Amygdala (tissue), 56 donors: ENCODE results near the gene AANAT.

Experiments
- DNase-seq, 56 donors: peaks; one replicate each; lab custom pipeline; 2025; lab: John Stamatoyannopoulos, UW

AANAT gene

GRCh38 chr17:76441686-76442340 lies 25.6 kb upstream of the AANAT start:
- DNase-seq, result no peak

- DNase-seq, result no peak
Measured at GRCh38 chr17:76442341-76443338, 24.8 kb upstream of the AANAT start.

GRCh38 chr17:76444518-76445311 lies 22.7 kb upstream of the AANAT start:
- no peak for DNase-seq

GRCh38 chr17:76445697-76446448 lies 21.5 kb upstream of the AANAT start:
- no peak for DNase-seq

GRCh38 chr17:76446449-76447231 lies 20.8 kb upstream of the AANAT start:
- no peak for DNase-seq

GRCh38 chr17:76447931-76448652 lies 19.3 kb upstream of the AANAT start:
- no peak for DNase-seq

- no peak for DNase-seq
Measured at GRCh38 chr17:76449126-76449525, 18.3 kb upstream of the AANAT start.

- DNase-seq, result no peak
Measured at GRCh38 chr17:76451506-76451905, 15.9 kb upstream of the AANAT start.

- DNase-seq, result peak in 1 of 56 donors; percentile 9
Measured at GRCh38 chr17:76452127-76452659, 15.2 kb upstream of the AANAT start.

- peak in 55 of 56 donors; percentile 21 to 93 (median 76) for DNase-seq
Measured at GRCh38 chr17:76452660-76453430, 14.6 kb upstream of the AANAT start, which contains the start of gene UBE2O. Gene UBE2O (minus strand): TSS chr17:76453152. CDS start chr17:76453141, 11 bp downstream.

GRCh38 chr17:76453431-76453743 lies 14.0 kb upstream of the AANAT start:
- DNase-seq, result no peak

- peak in 9 of 56 donors; percentile 16 to 36 (median 24) for DNase-seq
Measured at GRCh38 chr17:76458580-76459490, 8.6 kb upstream of the AANAT start.

- DNase-seq, result no peak
Measured at GRCh38 chr17:76459674-76460073, 7.7 kb upstream of the AANAT start.

GRCh38 chr17:76461765-76462555 lies 5.4 kb upstream of the AANAT start:
- DNase-seq, result no peak

- no peak for DNase-seq
Measured at GRCh38 chr17:76462556-76463290, 4.7 kb upstream of the AANAT start.
